AG04449 (cell line): Measurements from ENCODE around the gene WDHD1.
"Not testable (repeated sequence)": the region's sequence is repeated elsewhere in the genome, so short reads cannot be mapped to it uniquely, and the experiment has no call there.

ENCODE experiments used
- CTCF ChIA-PET: fragments of 350-600 bp; formaldehyde crosslinking; extraction: SDS; loops from one replicate; lab custom pipeline; 2021; ENCODE audit warnings: antibody characterized with exemption; lab: Yijun Ruan, JAX
- POLR2A ChIA-PET: fragments of 400-600, 350-600 bp; formaldehyde crosslinking; extraction: SDS; loops from one replicate; lab custom pipeline; 2020; ENCODE audit warnings: antibody characterized with exemption, inconsistent platforms; lab: Yijun Ruan, JAX
- DNase-seq: peaks from one replicate; pipeline ENCODE4 v3.0.0-alpha.2; 2010; ENCODE audit warnings: low read depth, low spot score
- H3K4me3 ChIP-seq: 2 replicates; pipeline ENCODE4 v1.5.1; 2011; ENCODE audit warnings: low read depth, mild to moderate bottlenecking, control low read depth, low read length
- CTCF ChIP-seq: IDR thresholded peaks from one replicate; pipeline ENCODE4 v1.5.1; 2011; ENCODE audit warnings: mild to moderate bottlenecking, moderate library complexity, low read length, control low read depth, inconsistent platforms; ENCODE audit not compliant: insufficient read depth; ENCODE audit errors: missing control alignments

Gene WDHD1

GRCh38 chr14:55070981-55071411 lies 44.1 kb upstream of the WDHD1 start:
- ChIA-PET CTCF (interaction anchor here (1.3 to 3.8 kb wide), 5 partner anchors 12 to 89 kb away, joined by 3 to 33 read pairs (median 5); partner anchors contain the start of gene MAPK1IP1L), POLR2A (no interaction called here)
- TF ChIP-seq CTCF: no peak
- DNase-seq: no peak
- no peak overlapping the region for H3K4me3 ChIP-seq

GRCh38 chr14:55066223-55066622 lies 39.3 kb upstream of the WDHD1 start:
- no peak for DNase-seq
- ChIA-PET POLR2A (no interaction called here), CTCF (interaction anchor here (1.3 to 3.8 kb wide), 5 partner anchors 10 to 95 kb away, joined by 3 to 28 read pairs (median 4); partner anchors contain the start of gene MAPK1IP1L)
- TF ChIP-seq CTCF: no peak
- H3K4me3 ChIP-seq: no peak overlapping the region

- ChIA-PET POLR2A (no interaction called here), CTCF (interaction anchor here (1.3 to 3.8 kb wide), 5 partner anchors 11 to 96 kb away, joined by 3 to 28 read pairs (median 4); partner anchors contain the start of gene MAPK1IP1L)
- no peak overlapping the region for H3K4me3 ChIP-seq
- no peak for DNase-seq
- TF ChIP-seq CTCF: no peak
Observed at GRCh38 chr14:55065411-55065810, 38.5 kb upstream of the WDHD1 start.

GRCh38 chr14:55064896-55065295 lies 38.0 kb upstream of the WDHD1 start:
- H3K4me3 ChIP-seq, POLR2A ChIA-PET, DNase-seq: not testable (repeated sequence)
- CTCF ChIA-PET: interaction anchor here (1.3 to 3.8 kb wide), 3 partner anchors 11 to 96 kb away, joined by 3 to 28 read pairs (median 4); partner anchors contain the start of gene MAPK1IP1L

GRCh38 chr14:55062517-55063351 lies 35.8 kb upstream of the WDHD1 start:
- POLR2A ChIA-PET: interaction anchor here (0.6 kb wide), 1 partner anchor 37 kb away, joined by 4 read pairs; no protein-coding TSS in a partner anchor
- no peak for TF ChIP-seq CTCF
- no peak overlapping the region for H3K4me3 ChIP-seq
- no peak for DNase-seq
- CTCF ChIA-PET: interaction anchor here (1.0 to 2.1 kb wide), 2 partner anchors 10 to 11 kb away, joined by 3 to 10 read pairs; partner anchors contain the start of gene MAPK1IP1L

GRCh38 chr14:55059333-55059732 lies 32.4 kb upstream of the WDHD1 start:
- CTCF ChIA-PET: interaction anchor here (0.7 to 3.1 kb wide), 4 partner anchors 8 to 14 kb away, joined by 3 to 23 read pairs (median 6); partner anchors contain the start of gene MAPK1IP1L
- no peak overlapping the region for H3K4me3 ChIP-seq
- POLR2A ChIA-PET: interaction anchor here (0.8 kb wide), 1 partner anchor 11 kb away, joined by 4 read pairs; no protein-coding TSS in a partner anchor
- no peak for TF ChIP-seq CTCF
- no peak for DNase-seq
